HG03520 (cell line): ENCODE results near the gene ITLN1.
"Not testable (repeated sequence)": the region's sequence is repeated elsewhere in the genome, so short reads cannot be mapped to it uniquely, and the experiment has no call there.

ENCODE experiments used
- ATAC-seq: cut with Tn5 transposase; IDR thresholded peaks from one replicate; pipeline ENCODE4 v1.9.1; 2021; ENCODE audit warnings: mild to moderate bottlenecking, moderate library complexity; ENCODE audit not compliant: unreplicated experiment

ITLN1 gene

GRCh38 chr1:160885042-160885441 lies at the start of gene ITLN1:
ITLN1 (minus strand) TSS chr1:160885180; CDS start chr1:160884877, 303 bp downstream.
- no peak for ATAC-seq

- ATAC-seq: not testable (repeated sequence)
Measured at GRCh38 chr1:160933305-160933704, 48.3 kb upstream of the ITLN1 start.

- ATAC-seq: no peak
Measured at GRCh38 chr1:160925652-160926244, 40.8 kb upstream of the ITLN1 start.

GRCh38 chr1:160924791-160925651 lies 40.0 kb upstream of the ITLN1 start:
- no peak for ATAC-seq

- no peak for ATAC-seq
Measured at GRCh38 chr1:160916666-160917065, 31.7 kb upstream of the ITLN1 start.

- ATAC-seq: not testable (repeated sequence)
Measured at GRCh38 chr1:160913229-160913628, 28.2 kb upstream of the ITLN1 start.

GRCh38 chr1:160911925-160912324 lies 26.9 kb upstream of the ITLN1 start:
- ATAC-seq: no peak

GRCh38 chr1:160911441-160911840 lies 26.5 kb upstream of the ITLN1 start:
- no peak for ATAC-seq

GRCh38 chr1:160910170-160910750 lies 25.3 kb upstream of the ITLN1 start:
- no peak for ATAC-seq

- no peak for ATAC-seq
Measured at GRCh38 chr1:160907976-160908375, 23.0 kb upstream of the ITLN1 start.

- no peak for ATAC-seq
Measured at GRCh38 chr1:160905617-160905989, 20.6 kb upstream of the ITLN1 start.

GRCh38 chr1:160904783-160905616 lies 20.0 kb upstream of the ITLN1 start:
- ATAC-seq: no peak

GRCh38 chr1:160902251-160902650 lies 17.3 kb upstream of the ITLN1 start:
- ATAC-seq: not testable (repeated sequence)

- ATAC-seq: no peak
Measured at GRCh38 chr1:160901768-160902167, 16.8 kb upstream of the ITLN1 start.

GRCh38 chr1:160900683-160901082 lies 15.7 kb upstream of the ITLN1 start:
- not testable (repeated sequence) for ATAC-seq

- ATAC-seq: not testable (repeated sequence)
Measured at GRCh38 chr1:160894368-160895135, 9.6 kb upstream of the ITLN1 start.

- no peak for ATAC-seq
Measured at GRCh38 chr1:160891474-160891873, 6.5 kb upstream of the ITLN1 start.

GRCh38 chr1:160888926-160889325 lies 3.9 kb upstream of the ITLN1 start:
- no peak for ATAC-seq

GRCh38 chr1:160887071-160887470 lies 2.1 kb upstream of the ITLN1 start:
- ATAC-seq: no peak

GRCh38 chr1:160884579-160884978 lies 401 bp downstream of the ITLN1 start:
- no peak for ATAC-seq
